Thyroid gland (tissue), 4 donors: ENCODE data around the gene ELAVL1. TPM values are rescaled to one million over a fixed set of nuclear protein-coding genes. Genes with fewer than 3 reads are reported as not detected.
A peak's percentile ranks its signal among the peaks of the same experiment; 100 is the strongest.

ENCODE experiments used
- DNase-seq, 2 donors: peaks; one replicate each; pipeline ENCODE4 v3.0.0-alpha.2; 2019
- H3K27ac ChIP-seq, 3 donors: fragments of 200-600 bp; sonication (generic); 1 replicate in 2 of 3; 2 replicates in 1 of 3; pipeline ENCODE4 v1.5.1; 2016 to 2019; ENCODE audit warnings: mild to moderate bottlenecking in 1 of 3, moderate library complexity in 1 of 3
- H3K27me3 ChIP-seq: fragments of 200-600 bp; sonication (generic); one replicate; pipeline ENCODE4 v1.5.1; 2019
- H3K36me3 ChIP-seq, 2 donors: fragments of 200-600 bp; sonication (generic); one replicate each; pipeline ENCODE4 v1.5.1; 2016 to 2019
- H3K4me1 ChIP-seq, 2 donors: fragments of 200-600 bp; sonication (generic); one replicate each; pipeline ENCODE4 v1.5.1; 2017 to 2019
- H3K4me3 ChIP-seq, 3 donors: fragments of 200-600 bp; sonication (generic); replicated peaks in 1 of 3; 1 replicate in 2 of 3; 2 replicates in 1 of 3; pipeline ENCODE4 v1.5.1; 2016; ENCODE audit warnings: mild to moderate bottlenecking in 1 of 3
- H3K9me3 ChIP-seq: fragments of 200-600 bp; sonication (generic); one replicate; pipeline ENCODE4 v1.5.1; 2017
- POLR2A ChIP-seq, 2 donors: fragments of 450-650 bp; IDR thresholded peaks; one replicate each; pipeline ENCODE4 v1.6.1; 2017; ENCODE audit warnings: antibody characterized with exemption in 2 of 2, mild to moderate bottlenecking in 2 of 2, moderate library complexity in 1 of 2
- WGBS, 2 donors: methylation state at CpG; one replicate each; pipeline ENCODE4 v1.1.5; 2017; 5-methylcytosine and 5-hydroxymethylcytosine counted together
- intact Hi-C: fragments of 100-400 bp; cut with DNase I; formaldehyde crosslinking; loops from one replicate; pipeline ENCODE4 v1.15.1; 2023
- total RNA-seq, 4 donors: library from RNA; depleted of rRNA; stranded (reverse); fragments of >200 nt; gene quantifications; one replicate each; pipeline ENCODE4 v1.2.3, GENCODE V29; 2016
- TF ChIP-seq, protein P1 (sequence below), 6 experiments: fragments of 200-600 bp in 3 of 6; fragments of 450-650 bp in 3 of 6; sonication (generic) in 3 of 6; IDR thresholded peaks; one replicate each; pipeline ENCODE4 v1.5.1; 2016 to 2019; ENCODE audit warnings: antibody characterized with exemption in 6 of 6, mild to moderate bottlenecking in 2 of 6, inconsistent platforms in 1 of 6, moderate library complexity in 1 of 6

The ELAVL1 gene
- total RNA-seq, 4 donors from 2014 or later: 24.2 to 46.7 (median 42.4) TPM

- H3K27ac ChIP-seq: no peak overlapping the region
- no peak overlapping the region for H3K4me3 ChIP-seq
- H3K36me3 ChIP-seq: peaks cover 11 to 12% of the 10 kb centered on the region in 2 donors
- TF ChIP-seq, protein P1, sequence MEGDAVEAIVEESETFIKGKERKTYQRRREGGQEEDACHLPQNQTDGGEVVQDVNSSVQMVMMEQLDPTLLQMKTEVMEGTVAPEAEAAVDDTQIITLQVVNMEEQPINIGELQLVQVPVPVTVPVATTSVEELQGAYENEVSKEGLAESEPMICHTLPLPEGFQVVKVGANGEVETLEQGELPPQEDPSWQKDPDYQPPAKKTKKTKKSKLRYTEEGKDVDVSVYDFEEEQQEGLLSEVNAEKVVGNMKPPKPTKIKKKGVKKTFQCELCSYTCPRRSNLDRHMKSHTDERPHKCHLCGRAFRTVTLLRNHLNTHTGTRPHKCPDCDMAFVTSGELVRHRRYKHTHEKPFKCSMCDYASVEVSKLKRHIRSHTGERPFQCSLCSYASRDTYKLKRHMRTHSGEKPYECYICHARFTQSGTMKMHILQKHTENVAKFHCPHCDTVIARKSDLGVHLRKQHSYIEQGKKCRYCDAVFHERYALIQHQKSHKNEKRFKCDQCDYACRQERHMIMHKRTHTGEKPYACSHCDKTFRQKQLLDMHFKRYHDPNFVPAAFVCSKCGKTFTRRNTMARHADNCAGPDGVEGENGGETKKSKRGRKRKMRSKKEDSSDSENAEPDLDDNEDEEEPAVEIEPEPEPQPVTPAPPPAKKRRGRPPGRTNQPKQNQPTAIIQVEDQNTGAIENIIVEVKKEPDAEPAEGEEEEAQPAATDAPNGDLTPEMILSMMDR (IDR thresholded peaks at IDR 0.05): peak in 4 of 6 experiments; percentile 11 to 47 (median 22)
- TF ChIP-seq POLR2A (IDR thresholded peaks at IDR 0.05): no peak
- peak; percentile 36 to 46 for DNase-seq
- H3K4me1 ChIP-seq: peaks cover 9 to 45% of the 10 kb centered on the region in 2 donors
- WGBS, 2 donors: 2% methylated on average over 44 of the region's 71 CpGs; no CpG with 5 or more reads in 1 of the 2 donors
- intact Hi-C loops: loop anchor here (2.0 kb wide), 1 partner anchor 13 kb away; no protein-coding TSS in a partner anchor
- H3K9me3 ChIP-seq: no peaks in the 10 kb centered on the region
- H3K27me3 ChIP-seq: peaks cover 4% of the 10 kb centered on the region
Observed at GRCh38 chr19:7917267-7918061, 88.0 kb downstream of the ELAVL1 start.

DNA sequence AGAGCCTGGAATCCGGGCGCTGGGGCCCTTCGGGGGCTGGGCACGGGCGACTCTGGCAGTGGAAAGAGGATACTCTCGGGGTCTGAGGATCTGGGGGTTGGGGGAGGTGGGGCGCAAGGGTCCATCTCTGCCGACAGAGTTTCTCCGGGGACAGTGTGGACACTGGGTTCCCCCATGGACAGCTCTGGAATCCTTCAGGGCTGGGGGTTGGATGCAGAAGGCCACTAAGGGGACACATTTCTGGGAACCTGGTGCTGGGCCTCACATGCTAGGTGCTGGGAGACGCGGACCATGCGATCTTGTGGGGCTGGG is 88.5 kb downstream of the ELAVL1 start:
- no peak overlapping the region for H3K27ac ChIP-seq
- H3K4me3 ChIP-seq: no peak overlapping the region

DNA sequence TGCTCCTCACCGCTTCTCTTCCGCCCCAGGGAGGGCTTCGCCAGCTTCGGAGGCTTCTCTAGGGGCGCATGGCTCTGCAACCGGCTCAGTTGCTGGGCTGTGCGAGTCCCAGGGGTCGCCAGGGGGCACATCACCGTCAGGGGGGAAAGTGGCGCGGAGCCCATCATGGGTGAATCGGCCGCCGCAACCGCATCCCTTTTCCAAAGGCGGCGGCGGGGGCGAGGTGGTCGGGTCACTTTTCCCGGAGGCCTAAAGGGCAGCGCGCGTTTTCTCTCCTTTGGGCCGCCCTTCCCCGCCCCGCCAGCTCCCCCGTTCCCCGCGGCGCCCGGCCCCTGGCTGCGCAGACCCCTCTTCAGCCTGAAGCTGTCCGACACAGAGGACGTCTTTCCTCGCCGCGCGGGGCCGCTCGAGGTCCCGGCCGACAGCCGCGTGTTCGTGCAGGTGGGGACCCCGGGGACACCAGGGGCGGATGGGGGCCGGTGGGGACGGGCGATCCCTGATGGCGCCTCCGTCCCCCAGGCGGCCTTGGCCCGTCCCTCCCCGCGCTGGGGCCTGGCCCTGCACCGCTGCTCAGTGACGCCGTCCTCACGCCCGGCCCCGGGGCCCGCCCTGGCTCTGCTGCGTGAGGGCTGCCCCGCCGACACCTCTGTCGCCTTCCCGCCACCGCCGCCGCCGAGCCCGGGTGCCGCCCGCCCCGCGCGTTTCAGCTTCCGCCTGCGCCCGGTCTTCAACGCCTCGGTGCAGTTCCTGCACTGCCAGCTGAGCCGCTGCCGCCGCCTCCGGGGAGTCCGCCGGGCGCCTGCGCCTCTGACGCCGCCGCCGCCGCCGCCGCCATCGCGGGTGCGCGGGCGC is 89.1 kb downstream of the ELAVL1 start:
- no peak overlapping the region for H3K27ac ChIP-seq
- WGBS, 2 donors: 3 to 4% methylated on average over 10 to 12 of the region's 104 CpGs
- peaks cover 5 to 38% of the 10 kb centered on the region in 2 donors for H3K4me1 ChIP-seq
- TF ChIP-seq, protein P1 (IDR thresholded peaks at IDR 0.05): no peak
- TF ChIP-seq POLR2A (IDR thresholded peaks at IDR 0.05): no peak
- peak overlapping the region in 1 of 3 donors; percentile 6 for H3K4me3 ChIP-seq
- no peaks in the 10 kb centered on the region for H3K9me3 ChIP-seq
- no peak for DNase-seq
- peaks cover 4% of the 10 kb centered on the region for H3K27me3 ChIP-seq
- H3K36me3 ChIP-seq: peaks cover 17 to 18% of the 10 kb centered on the region in 2 donors
- intact Hi-C loops: no loop called here

More for the DNA sequence above, 88.5 kb downstream of the ELAVL1 start:
- no peak for DNase-seq
- no peak for TF ChIP-seq POLR2A (IDR thresholded peaks at IDR 0.05)
- TF ChIP-seq, protein P1 (IDR thresholded peaks at IDR 0.05): no peak
- intact Hi-C loops: no loop called here
- peaks cover 4% of the 10 kb centered on the region for H3K27me3 ChIP-seq
- 4 to 11% methylated on average over 6 to 9 of the region's 12 CpGs for WGBS, 2 donors
- H3K9me3 ChIP-seq: no peaks in the 10 kb centered on the region
- H3K4me1 ChIP-seq: peaks cover 9 to 43% of the 10 kb centered on the region in 2 donors
- H3K36me3 ChIP-seq: peaks cover 11 to 12% of the 10 kb centered on the region in 2 donors

- no peak for DNase-seq
- TF ChIP-seq POLR2A (IDR thresholded peaks at IDR 0.05): no peak
- TF ChIP-seq, protein P1 (IDR thresholded peaks at IDR 0.05): no peak
- WGBS, 2 donors: 43 to 61% methylated on average over 13 to 23 of the region's 24 CpGs
- no peak overlapping the region for H3K27ac ChIP-seq
- peaks cover 25 to 26% of the 10 kb centered on the region in 2 donors for H3K36me3 ChIP-seq
- H3K9me3 ChIP-seq: no peaks in the 10 kb centered on the region
- peaks cover 0 to 33% of the 10 kb centered on the region in 2 donors for H3K4me1 ChIP-seq
- no peak overlapping the region for H3K4me3 ChIP-seq
- intact Hi-C loops: no loop called here
- H3K27me3 ChIP-seq: peaks cover 4% of the 10 kb centered on the region
Observed at GRCh38 chr19:7915250-7916102, 90.0 kb downstream of the ELAVL1 start.
